ENCODE results near the gene TFR2.

DNA sequence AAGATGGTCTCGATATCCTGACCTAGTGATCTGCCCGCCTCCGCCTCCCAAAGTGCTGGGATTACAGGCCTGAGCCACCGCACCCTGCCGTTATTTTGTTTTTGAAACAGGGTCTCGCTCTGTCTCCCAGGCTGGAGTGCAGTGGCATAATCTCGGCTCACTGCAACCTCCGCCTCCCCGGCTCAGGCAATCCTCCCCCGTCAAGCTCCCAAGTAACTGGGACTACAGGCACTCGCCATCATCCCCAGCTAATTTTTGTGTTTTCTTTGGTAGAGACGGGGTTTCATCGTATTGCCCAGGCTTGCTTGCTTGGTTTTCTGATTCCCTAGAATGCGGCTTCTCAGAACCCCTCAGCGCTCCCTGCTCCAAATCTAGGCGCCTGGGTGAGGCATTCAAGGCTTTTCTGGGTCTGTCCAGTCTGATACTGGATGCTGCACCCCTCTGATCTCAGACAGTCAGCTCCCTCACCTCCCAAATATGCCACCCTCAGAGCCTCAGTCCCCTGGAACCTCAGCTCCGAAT lies 1.3 kb downstream of the TFR2 start:
- TF ChIP-seq, protein P1, sequence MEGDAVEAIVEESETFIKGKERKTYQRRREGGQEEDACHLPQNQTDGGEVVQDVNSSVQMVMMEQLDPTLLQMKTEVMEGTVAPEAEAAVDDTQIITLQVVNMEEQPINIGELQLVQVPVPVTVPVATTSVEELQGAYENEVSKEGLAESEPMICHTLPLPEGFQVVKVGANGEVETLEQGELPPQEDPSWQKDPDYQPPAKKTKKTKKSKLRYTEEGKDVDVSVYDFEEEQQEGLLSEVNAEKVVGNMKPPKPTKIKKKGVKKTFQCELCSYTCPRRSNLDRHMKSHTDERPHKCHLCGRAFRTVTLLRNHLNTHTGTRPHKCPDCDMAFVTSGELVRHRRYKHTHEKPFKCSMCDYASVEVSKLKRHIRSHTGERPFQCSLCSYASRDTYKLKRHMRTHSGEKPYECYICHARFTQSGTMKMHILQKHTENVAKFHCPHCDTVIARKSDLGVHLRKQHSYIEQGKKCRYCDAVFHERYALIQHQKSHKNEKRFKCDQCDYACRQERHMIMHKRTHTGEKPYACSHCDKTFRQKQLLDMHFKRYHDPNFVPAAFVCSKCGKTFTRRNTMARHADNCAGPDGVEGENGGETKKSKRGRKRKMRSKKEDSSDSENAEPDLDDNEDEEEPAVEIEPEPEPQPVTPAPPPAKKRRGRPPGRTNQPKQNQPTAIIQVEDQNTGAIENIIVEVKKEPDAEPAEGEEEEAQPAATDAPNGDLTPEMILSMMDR (conservative IDR thresholded peaks at IDR 0.05; ENCODE audit: low read depth in 2 of 2): no peak
- TF ChIP-seq, protein P2, sequence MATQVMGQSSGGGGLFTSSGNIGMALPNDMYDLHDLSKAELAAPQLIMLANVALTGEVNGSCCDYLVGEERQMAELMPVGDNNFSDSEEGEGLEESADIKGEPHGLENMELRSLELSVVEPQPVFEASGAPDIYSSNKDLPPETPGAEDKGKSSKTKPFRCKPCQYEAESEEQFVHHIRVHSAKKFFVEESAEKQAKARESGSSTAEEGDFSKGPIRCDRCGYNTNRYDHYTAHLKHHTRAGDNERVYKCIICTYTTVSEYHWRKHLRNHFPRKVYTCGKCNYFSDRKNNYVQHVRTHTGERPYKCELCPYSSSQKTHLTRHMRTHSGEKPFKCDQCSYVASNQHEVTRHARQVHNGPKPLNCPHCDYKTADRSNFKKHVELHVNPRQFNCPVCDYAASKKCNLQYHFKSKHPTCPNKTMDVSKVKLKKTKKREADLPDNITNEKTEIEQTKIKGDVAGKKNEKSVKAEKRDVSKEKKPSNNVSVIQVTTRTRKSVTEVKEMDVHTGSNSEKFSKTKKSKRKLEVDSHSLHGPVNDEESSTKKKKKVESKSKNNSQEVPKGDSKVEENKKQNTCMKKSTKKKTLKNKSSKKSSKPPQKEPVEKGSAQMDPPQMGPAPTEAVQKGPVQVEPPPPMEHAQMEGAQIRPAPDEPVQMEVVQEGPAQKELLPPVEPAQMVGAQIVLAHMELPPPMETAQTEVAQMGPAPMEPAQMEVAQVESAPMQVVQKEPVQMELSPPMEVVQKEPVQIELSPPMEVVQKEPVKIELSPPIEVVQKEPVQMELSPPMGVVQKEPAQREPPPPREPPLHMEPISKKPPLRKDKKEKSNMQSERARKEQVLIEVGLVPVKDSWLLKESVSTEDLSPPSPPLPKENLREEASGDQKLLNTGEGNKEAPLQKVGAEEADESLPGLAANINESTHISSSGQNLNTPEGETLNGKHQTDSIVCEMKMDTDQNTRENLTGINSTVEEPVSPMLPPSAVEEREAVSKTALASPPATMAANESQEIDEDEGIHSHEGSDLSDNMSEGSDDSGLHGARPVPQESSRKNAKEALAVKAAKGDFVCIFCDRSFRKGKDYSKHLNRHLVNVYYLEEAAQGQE (IDR thresholded peaks at IDR 0.05; ENCODE audit: unreplicated experiment): no peak

Data from GM23338 (cell line).